Measurements from ENCODE around the gene ADAMTS15. TPM values are rescaled to one million over a fixed set of nuclear protein-coding genes. Genes with fewer than 3 reads are reported as not detected.

The ADAMTS15 gene
- total and polyA plus RNA-seq, 10 of the 15 experiments (the other 5 are each of a cell fraction or from before 2014, with no cell fraction given): not detected

DNA sequence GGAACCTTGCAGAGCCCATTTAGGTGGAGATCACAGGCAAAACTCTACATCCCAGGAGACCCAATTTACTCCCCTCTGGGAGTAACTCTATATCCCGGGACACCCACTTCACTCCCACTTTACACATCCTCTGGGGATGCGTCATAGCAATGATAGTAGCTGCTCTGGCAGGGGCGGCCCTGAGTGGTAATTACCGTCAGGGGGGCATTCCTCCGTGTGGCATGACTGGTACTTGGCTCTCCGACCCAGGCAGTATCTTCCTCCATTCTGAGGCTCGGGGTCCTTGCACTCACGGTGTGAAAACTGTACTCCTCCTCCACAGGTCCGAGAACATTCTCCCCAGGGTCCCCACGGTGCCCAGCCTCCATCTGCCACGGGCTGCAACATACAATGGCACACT is 37.2 kb upstream of the ADAMTS15 start:
- DNase-seq (ENCODE audit: low read depth, low spot score) (no peak), ATAC-seq (no peak), FAIRE-seq (no peak)
- no TSS peak for BruUV-seq (replicated peaks)
- in situ Hi-C loops (cut with MboI) (no loop called here), intact Hi-C loops (cut with micrococcal nuclease; ENCODE audit: unreplicated experiment) (no loop called here)
- H3K79me2 ChIP-seq (ENCODE audit: control insufficient read depth, insufficient read depth, low read length): no peaks in the 10 kb centered on the region
- H3K4me1 ChIP-seq (ENCODE audit: control insufficient read depth, insufficient read depth, low read length): no peaks in the 10 kb centered on the region
- ChIA-PET POLR2A (no interaction called here), SMC1A (ENCODE audit: uncharacterized antibody, unreplicated experiment) (no interaction called here), CTCF (no interaction called here), RAD21 (ENCODE audit: unreplicated experiment) (no interaction called here)
- H3K4me2 ChIP-seq (ENCODE audit: control insufficient read depth, insufficient read depth): no peak overlapping the region
- H3K27ac ChIP-seq (ENCODE audit: control insufficient read depth, insufficient read depth): no peak overlapping the region
- TF ChIP-seq GABPA (IDR thresholded peaks at IDR 0.05; ENCODE audit: low read depth) (no peak), ASH2L (IDR thresholded peaks at IDR 0.05; ENCODE audit: borderline replicate concordance, low read depth) (no peak), ETV6 (conservative IDR thresholded peaks at IDR 0.05 in 1 of 2, IDR thresholded peaks at IDR 0.05 in 1 of 2; ENCODE audit: borderline replicate concordance in 1 of 2, low read depth in 1 of 2) (no peak), TCF3 (IDR thresholded peaks at IDR 0.05; ENCODE audit: borderline replicate concordance, insufficient read depth, low read depth, low read length) (no peak), STAT3 (IDR thresholded peaks at IDR 0.05; ENCODE audit: low read depth, low read length) (no peak), PAX8 (IDR thresholded peaks at IDR 0.05) (no peak), CREM (IDR thresholded peaks at IDR 0.05; ENCODE audit: low read depth) (no peak), CBFB (IDR thresholded peaks at IDR 0.05; ENCODE audit: low read depth) (no peak), KDM1A (IDR thresholded peaks at IDR 0.05; ENCODE audit: borderline replicate concordance) (no peak), EGR1 (IDR thresholded peaks at IDR 0.05; ENCODE audit: borderline replicate concordance in 1 of 2, low read depth in 2 of 2, low read length in 2 of 2) (no peak), SIX5 (IDR thresholded peaks at IDR 0.05; ENCODE audit: low read depth, low read length, severe bottlenecking) (no peak), NFIC (IDR thresholded peaks at IDR 0.05; ENCODE audit: low read depth, low read length) (no peak)
- no peaks in the 10 kb centered on the region for H4K20me1 ChIP-seq (ENCODE audit: control insufficient read depth, insufficient read depth)
- H3K27me3 ChIP-seq (replicated peaks in 1 of 2; ENCODE audit: control insufficient read depth in 2 of 2, insufficient read depth in 2 of 2, low read length in 1 of 2): peaks cover 0 to 5% of the 10 kb centered on the region in 2 experiments; a peak in 2 of 4 replicates
- 18% methylated on average over 11 of the region's 11 CpGs for WGBS (ENCODE audit: insufficient coverage, insufficient replicate concordance, low lambda C conversion rate, missing lambda C conversion rate)
- no peak overlapping the region for H2AFZ ChIP-seq (ENCODE audit: control insufficient read depth, low read depth, low read length)
- H3K9me3 ChIP-seq (replicated peaks; ENCODE audit: control insufficient read depth, insufficient read depth, low read length): no peaks in the 10 kb centered on the region
- H3K4me3 ChIP-seq: no peak overlapping the region
- H3K36me3 ChIP-seq (ENCODE audit: control insufficient read depth in 2 of 2, insufficient read depth in 2 of 2, low read length in 1 of 2): no peaks in the 10 kb centered on the region
- H3K9ac ChIP-seq (ENCODE audit: control insufficient read depth, insufficient read depth, low read length): no peak overlapping the region
